ENCODE data around the gene FUZ. TPM values are rescaled to one million over a fixed set of nuclear protein-coding genes. Genes with fewer than 3 reads are reported as not detected.

Gene FUZ
- total RNA-seq, 1 donor from 2014 or later: 16.4 TPM

GRCh38 chr19:49847731-49848696 lies 34.9 kb upstream of the FUZ start:
- peaks cover 34% of the 10 kb centered on the region for H3K4me1 Mint-ChIP-seq
- peaks cover 4% of the 10 kb centered on the region for H3K9me3 Mint-ChIP-seq
- H3K36me3 Mint-ChIP-seq (ENCODE audit: low read depth): peaks cover 18% of the 10 kb centered on the region
- H3K4me3 Mint-ChIP-seq: peak overlapping the region; percentile 28
- intact Hi-C loops (cut with micrococcal nuclease): loop anchor here (1.0 kb wide), 1 partner anchor 30 kb away; the partner anchor contains the start of gene MED25
- peaks cover 4% of the 10 kb centered on the region for H3K27me3 Mint-ChIP-seq
- peak; percentile 76 for DNase-seq
- peak overlapping the region; percentile 58 for H3K27ac Mint-ChIP-seq

GRCh38 chr19:49846408-49846807 lies 33.3 kb upstream of the FUZ start:
- H3K36me3 Mint-ChIP-seq (ENCODE audit: low read depth): peaks cover 9% of the 10 kb centered on the region
- H3K4me3 Mint-ChIP-seq: no peak overlapping the region
- DNase-seq: no peak
- intact Hi-C loops (cut with micrococcal nuclease): no loop called here
- peaks cover 24% of the 10 kb centered on the region for H3K4me1 Mint-ChIP-seq
- peaks cover 4% of the 10 kb centered on the region for H3K9me3 Mint-ChIP-seq
- H3K27me3 Mint-ChIP-seq: peaks cover 4% of the 10 kb centered on the region
- H3K27ac Mint-ChIP-seq: no peak overlapping the region

- H3K36me3 Mint-ChIP-seq (ENCODE audit: low read depth): peaks cover 11% of the 10 kb centered on the region
- peaks cover 4% of the 10 kb centered on the region for H3K27me3 Mint-ChIP-seq
- intact Hi-C loops (cut with micrococcal nuclease): no loop called here
- H3K9me3 Mint-ChIP-seq: peaks cover 4% of the 10 kb centered on the region
- DNase-seq: no peak
- H3K4me1 Mint-ChIP-seq: peaks cover 24% of the 10 kb centered on the region
- H3K4me3 Mint-ChIP-seq: no peak overlapping the region
- H3K27ac Mint-ChIP-seq: no peak overlapping the region
Measured at GRCh38 chr19:49845414-49845813, 32.3 kb upstream of the FUZ start.

GRCh38 chr19:49844138-49845095 lies 31.3 kb upstream of the FUZ start:
- H3K9me3 Mint-ChIP-seq: peaks cover 4% of the 10 kb centered on the region
- intact Hi-C loops (cut with micrococcal nuclease): no loop called here
- DNase-seq: no peak
- peaks cover 17% of the 10 kb centered on the region for H3K4me1 Mint-ChIP-seq
- peaks cover 4% of the 10 kb centered on the region for H3K27me3 Mint-ChIP-seq
- peaks cover 7% of the 10 kb centered on the region for H3K36me3 Mint-ChIP-seq (ENCODE audit: low read depth)
- H3K4me3 Mint-ChIP-seq: no peak overlapping the region
- no peak overlapping the region for H3K27ac Mint-ChIP-seq

- peaks cover 4% of the 10 kb centered on the region for H3K27me3 Mint-ChIP-seq
- peaks cover 10% of the 10 kb centered on the region for H3K36me3 Mint-ChIP-seq (ENCODE audit: low read depth)
- intact Hi-C loops (cut with micrococcal nuclease): no loop called here
- no peak overlapping the region for H3K4me3 Mint-ChIP-seq
- no peak for DNase-seq
- H3K9me3 Mint-ChIP-seq: no peaks in the 10 kb centered on the region
- peaks cover 7% of the 10 kb centered on the region for H3K4me1 Mint-ChIP-seq
- H3K27ac Mint-ChIP-seq: no peak overlapping the region
Measured at GRCh38 chr19:49843265-49843664, 30.2 kb upstream of the FUZ start.

- H3K9me3 Mint-ChIP-seq: no peaks in the 10 kb centered on the region
- H3K27ac Mint-ChIP-seq: no peak overlapping the region
- no peaks in the 10 kb centered on the region for H3K27me3 Mint-ChIP-seq
- H3K4me1 Mint-ChIP-seq: no peaks in the 10 kb centered on the region
- no peak for DNase-seq
- intact Hi-C loops (cut with micrococcal nuclease): no loop called here
- peaks cover 16% of the 10 kb centered on the region for H3K36me3 Mint-ChIP-seq (ENCODE audit: low read depth)
- no peak overlapping the region for H3K4me3 Mint-ChIP-seq
Measured at GRCh38 chr19:49840736-49841249, 27.7 kb upstream of the FUZ start.

- no peak overlapping the region for H3K27ac Mint-ChIP-seq
- no peaks in the 10 kb centered on the region for H3K27me3 Mint-ChIP-seq
- no peak for DNase-seq
- H3K4me1 Mint-ChIP-seq: no peaks in the 10 kb centered on the region
- intact Hi-C loops (cut with micrococcal nuclease): no loop called here
- H3K36me3 Mint-ChIP-seq (ENCODE audit: low read depth): peaks cover 16% of the 10 kb centered on the region
- no peaks in the 10 kb centered on the region for H3K9me3 Mint-ChIP-seq
- H3K4me3 Mint-ChIP-seq: no peak overlapping the region
Measured at GRCh38 chr19:49840321-49840720, 27.2 kb upstream of the FUZ start.

GRCh38 chr19:49839713-49840112 lies 26.6 kb upstream of the FUZ start:
- DNase-seq: no peak
- no peak overlapping the region for H3K4me3 Mint-ChIP-seq
- H3K9me3 Mint-ChIP-seq: no peaks in the 10 kb centered on the region
- H3K27ac Mint-ChIP-seq: no peak overlapping the region
- intact Hi-C loops (cut with micrococcal nuclease): no loop called here
- H3K27me3 Mint-ChIP-seq: no peaks in the 10 kb centered on the region
- peaks cover 22% of the 10 kb centered on the region for H3K36me3 Mint-ChIP-seq (ENCODE audit: low read depth)
- no peaks in the 10 kb centered on the region for H3K4me1 Mint-ChIP-seq

- no peak for DNase-seq
- Mint-ChIP-seq H3K27ac (no peak overlapping the region), H3K36me3 (ENCODE audit: low read depth) (peaks cover 24% of the 10 kb centered on the region), H3K27me3 (no peaks in the 10 kb centered on the region), H3K9me3 (no peaks in the 10 kb centered on the region), H3K4me1 (no peaks in the 10 kb centered on the region), H3K4me3 (no peak overlapping the region)
- intact Hi-C loops (cut with micrococcal nuclease): no loop called here
Measured at GRCh38 chr19:49838885-49839588, 25.9 kb upstream of the FUZ start.

GRCh38 chr19:49837425-49837824 lies 24.3 kb upstream of the FUZ start:
- DNase-seq: no peak
- Mint-ChIP-seq H3K4me3 (no peak overlapping the region), H3K36me3 (ENCODE audit: low read depth) (peaks cover 30% of the 10 kb centered on the region), H3K4me1 (peaks cover 1% of the 10 kb centered on the region), H3K9me3 (no peaks in the 10 kb centered on the region), H3K27me3 (no peaks in the 10 kb centered on the region), H3K27ac (no peak overlapping the region)
- intact Hi-C loops (cut with micrococcal nuclease): no loop called here

GRCh38 chr19:49837009-49837310 lies 23.9 kb upstream of the FUZ start:
- Mint-ChIP-seq H3K36me3 (ENCODE audit: low read depth) (peaks cover 33% of the 10 kb centered on the region), H3K27ac (no peak overlapping the region), H3K9me3 (no peaks in the 10 kb centered on the region), H3K4me1 (peaks cover 5% of the 10 kb centered on the region), H3K27me3 (no peaks in the 10 kb centered on the region), H3K4me3 (no peak overlapping the region)
- intact Hi-C loops (cut with micrococcal nuclease): no loop called here
- no peak for DNase-seq

GRCh38 chr19:49836176-49837008 lies 23.3 kb upstream of the FUZ start:
- Mint-ChIP-seq H3K9me3 (no peaks in the 10 kb centered on the region), H3K4me1 (peaks cover 5% of the 10 kb centered on the region), H3K27me3 (no peaks in the 10 kb centered on the region), H3K4me3 (no peak overlapping the region), H3K36me3 (ENCODE audit: low read depth) (peaks cover 38% of the 10 kb centered on the region), H3K27ac (no peak overlapping the region)
- DNase-seq: no peak
- intact Hi-C loops (cut with micrococcal nuclease): no loop called here

GRCh38 chr19:49835562-49835961 lies 22.5 kb upstream of the FUZ start:
- intact Hi-C loops (cut with micrococcal nuclease): no loop called here
- H3K27ac Mint-ChIP-seq: no peak overlapping the region
- no peak for DNase-seq
- H3K27me3 Mint-ChIP-seq: no peaks in the 10 kb centered on the region
- peaks cover 38% of the 10 kb centered on the region for H3K36me3 Mint-ChIP-seq (ENCODE audit: low read depth)
- H3K9me3 Mint-ChIP-seq: no peaks in the 10 kb centered on the region
- H3K4me1 Mint-ChIP-seq: peaks cover 5% of the 10 kb centered on the region
- H3K4me3 Mint-ChIP-seq: no peak overlapping the region

Data from activated CD4-positive, alpha-beta T cell treated with anti-CD3 and anti-CD28 coated beads, Interleukin-2, amount 10 ng/mL, durations not matched to agents 24 days and 14 days (primary cell).